C4-2B (cell line): ENCODE measurements around the gene UBE2D4.

Source experiments
- ZFX ChIP-seq: fragments of 450-650 bp; IDR thresholded peaks from 2 replicates; pipeline ENCODE4 v1.6.1; 2017
- TF ChIP-seq, protein P1 (sequence below): fragments of 450-650 bp; conservative IDR thresholded peaks from 2 replicates; pipeline ENCODE4 v1.5.1; 2017; ENCODE audit warnings: mild to moderate bottlenecking

DNA sequence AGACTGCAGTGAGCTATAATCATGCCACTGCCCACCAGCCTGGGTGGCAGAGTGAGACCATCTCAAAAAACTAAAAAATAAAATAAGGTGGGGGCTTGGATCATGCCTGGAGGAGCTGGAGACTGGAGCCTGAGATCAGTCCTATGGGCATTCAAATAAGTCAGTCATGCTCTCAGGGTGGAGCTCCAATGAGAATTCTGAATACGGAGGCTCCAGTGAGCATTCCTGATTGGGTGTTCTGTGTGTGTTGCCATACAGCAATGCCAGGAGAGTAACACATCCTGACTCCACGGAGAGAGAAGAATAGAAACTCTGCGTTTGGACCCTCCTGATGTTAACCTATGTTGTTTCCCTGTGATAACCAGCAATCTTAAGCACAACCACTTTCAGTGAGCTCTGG lies 16.0 kb downstream of the UBE2D4 start:
- TF ChIP-seq, protein P1, sequence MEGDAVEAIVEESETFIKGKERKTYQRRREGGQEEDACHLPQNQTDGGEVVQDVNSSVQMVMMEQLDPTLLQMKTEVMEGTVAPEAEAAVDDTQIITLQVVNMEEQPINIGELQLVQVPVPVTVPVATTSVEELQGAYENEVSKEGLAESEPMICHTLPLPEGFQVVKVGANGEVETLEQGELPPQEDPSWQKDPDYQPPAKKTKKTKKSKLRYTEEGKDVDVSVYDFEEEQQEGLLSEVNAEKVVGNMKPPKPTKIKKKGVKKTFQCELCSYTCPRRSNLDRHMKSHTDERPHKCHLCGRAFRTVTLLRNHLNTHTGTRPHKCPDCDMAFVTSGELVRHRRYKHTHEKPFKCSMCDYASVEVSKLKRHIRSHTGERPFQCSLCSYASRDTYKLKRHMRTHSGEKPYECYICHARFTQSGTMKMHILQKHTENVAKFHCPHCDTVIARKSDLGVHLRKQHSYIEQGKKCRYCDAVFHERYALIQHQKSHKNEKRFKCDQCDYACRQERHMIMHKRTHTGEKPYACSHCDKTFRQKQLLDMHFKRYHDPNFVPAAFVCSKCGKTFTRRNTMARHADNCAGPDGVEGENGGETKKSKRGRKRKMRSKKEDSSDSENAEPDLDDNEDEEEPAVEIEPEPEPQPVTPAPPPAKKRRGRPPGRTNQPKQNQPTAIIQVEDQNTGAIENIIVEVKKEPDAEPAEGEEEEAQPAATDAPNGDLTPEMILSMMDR: no peak
- TF ChIP-seq ZFX: no peak
